Right atrium auricular region (tissue), 2 donors: ENCODE data around the gene CBLL2. TPM values are rescaled to one million over a fixed set of nuclear protein-coding genes. Genes with fewer than 3 reads are reported as not detected.

Experiments used
- DNase-seq: peaks from one replicate; pipeline ENCODE4 v3.0.0-alpha.2; 2019; ENCODE audit warnings: low spot score
- H3K27ac ChIP-seq, 2 donors: fragments of 200-600 bp; sonication (generic); 1 replicate in 1 of 2; 2 replicates in 1 of 2; pipeline ENCODE4 v1.5.1; 2016 to 2019
- H3K27me3 ChIP-seq, 2 donors: fragments of 200-600 bp; sonication (generic); one replicate each; pipeline versions ENCODE4 v1.5.1 to v1.6.0; 2017 to 2019
- H3K36me3 ChIP-seq: fragments of 200-600 bp; sonication (generic); one replicate; pipeline ENCODE4 v1.5.1; 2016
- H3K4me1 ChIP-seq, 2 donors: fragments of 200-600 bp; sonication (generic); one replicate each; pipeline versions ENCODE4 v1.5.1 to v1.6.0; 2017 to 2019
- H3K4me3 ChIP-seq, 2 donors: fragments of 200-600 bp; sonication (generic); 1 replicate in 1 of 2; 2 replicates in 1 of 2; pipeline ENCODE4 v1.5.1; 2017 to 2019; ENCODE audit warnings: mild to moderate bottlenecking in 1 of 2, moderate library complexity in 1 of 2
- H3K9me3 ChIP-seq, 2 donors: fragments of 200-600 bp; sonication (generic); one replicate each; pipeline ENCODE4 v1.5.1; 2019
- CTCF ChIP-seq, 2 donors: fragments of 200-600 bp; sonication (generic); IDR thresholded peaks; one replicate each; pipeline ENCODE4 v1.5.1; 2019; ENCODE audit warnings: antibody characterized with exemption in 2 of 2
- total RNA-seq, 2 donors: library from RNA; depleted of rRNA; stranded (reverse); fragments of >200 nt; gene quantifications; one replicate each; pipeline ENCODE4 v1.1.0, GENCODE V29; 2016

CBLL2 gene
- not detected for total RNA-seq

- DNase-seq: no peak
- Histone ChIP-seq H3K4me1 (no peaks in the 10 kb centered on the region), H3K36me3 (no peaks in the 10 kb centered on the region), H3K4me3 (no peak within 1 kb of the TSS), H3K27me3 (no peaks in the 10 kb centered on the region), H3K27ac (no peak within 1 kb of the TSS), H3K9me3 (no peaks in the 10 kb centered on the region)
- no peak for TF ChIP-seq CTCF (IDR thresholded peaks at IDR 0.05)
These were observed at the start of gene CBLL2 for GRCh38 chrX:22272613-22273012. TSS of gene CBLL2 (plus strand) at chrX:22272913. CDS start at chrX:22272992, 79 bp downstream.

- TF ChIP-seq CTCF (IDR thresholded peaks at IDR 0.05): no peak
- no peak overlapping the region for H3K4me3 ChIP-seq
These were observed 38.3 kb upstream of the CBLL2 start for GRCh38 chrX:22234380-22234779.

GRCh38 chrX:22237479-22237878 is 35.2 kb upstream of the CBLL2 start:
- no peak for DNase-seq
- no peak overlapping the region for H3K27ac ChIP-seq
- no peaks in the 10 kb centered on the region for H3K9me3 ChIP-seq
- no peak for TF ChIP-seq CTCF (IDR thresholded peaks at IDR 0.05)
- no peaks in the 10 kb centered on the region for H3K27me3 ChIP-seq
- no peaks in the 10 kb centered on the region for H3K4me1 ChIP-seq
- no peak overlapping the region for H3K4me3 ChIP-seq
- H3K36me3 ChIP-seq: no peaks in the 10 kb centered on the region

More at GRCh38 chrX:22234380-22234779, 38.3 kb upstream of the CBLL2 start:
- Histone ChIP-seq H3K27ac (no peak overlapping the region), H3K4me1 (no peaks in the 10 kb centered on the region), H3K36me3 (no peaks in the 10 kb centered on the region), H3K9me3 (no peaks in the 10 kb centered on the region), H3K27me3 (no peaks in the 10 kb centered on the region)
- no peak for DNase-seq

GRCh38 chrX:22246620-22247019 is 26.1 kb upstream of the CBLL2 start:
- H3K36me3 ChIP-seq: no peaks in the 10 kb centered on the region
- no peaks in the 10 kb centered on the region for H3K27me3 ChIP-seq
- no peak overlapping the region for H3K4me3 ChIP-seq
- H3K4me1 ChIP-seq: no peaks in the 10 kb centered on the region
- DNase-seq: no peak
- no peak overlapping the region for H3K27ac ChIP-seq
- TF ChIP-seq CTCF (IDR thresholded peaks at IDR 0.05): no peak
- no peaks in the 10 kb centered on the region for H3K9me3 ChIP-seq

GRCh38 chrX:22247169-22247568 is 25.5 kb upstream of the CBLL2 start:
- Histone ChIP-seq H3K36me3 (no peaks in the 10 kb centered on the region), H3K4me3 (no peak overlapping the region), H3K4me1 (no peaks in the 10 kb centered on the region), H3K27ac (no peak overlapping the region), H3K9me3 (no peaks in the 10 kb centered on the region), H3K27me3 (no peaks in the 10 kb centered on the region)
- DNase-seq: no peak
- no peak for TF ChIP-seq CTCF (IDR thresholded peaks at IDR 0.05)

GRCh38 chrX:22248401-22248800 is 24.3 kb upstream of the CBLL2 start:
- no peaks in the 10 kb centered on the region for H3K4me1 ChIP-seq
- no peak for TF ChIP-seq CTCF (IDR thresholded peaks at IDR 0.05)
- H3K9me3 ChIP-seq: no peaks in the 10 kb centered on the region
- H3K36me3 ChIP-seq: no peaks in the 10 kb centered on the region
- DNase-seq: no peak
- H3K27me3 ChIP-seq: no peaks in the 10 kb centered on the region
- no peak overlapping the region for H3K27ac ChIP-seq
- H3K4me3 ChIP-seq: no peak overlapping the region
